NT2/D1 (cell line): ENCODE results near the gene PHLDA1.

Experiments
- SUZ12 ChIP-seq: IDR thresholded peaks from 2 replicates; pipeline ENCODE4 v1.6.1; 2011; ENCODE audit not compliant: insufficient read length, insufficient read depth; ENCODE audit errors: extremely low read depth
- YY1 ChIP-seq: IDR thresholded peaks from 2 replicates; pipeline ENCODE4 v1.6.1; 2011; ENCODE audit not compliant: insufficient read length, insufficient read depth
- ZNF274 ChIP-seq: IDR thresholded peaks from 2 replicates; pipeline ENCODE4 v1.6.1; 2011; ENCODE audit warnings: mild to moderate bottlenecking, low read depth, low read length

- TF ChIP-seq SUZ12, result no peak
- no peak for TF ChIP-seq ZNF274
- no peak for TF ChIP-seq YY1
Observed at GRCh38 chr12:76018111-76018510, 13.5 kb downstream of the PHLDA1 start.
